ENCODE results near the gene TMEM106C. TPM values are rescaled to one million over a fixed set of nuclear protein-coding genes. Genes with fewer than 3 reads are reported as not detected.

TMEM106C gene
- total and polyA plus RNA-seq, 2 of the 13 experiments (the other 11 are each of a cell fraction or from before 2014, with no cell fraction given) = 132 to 192 TPM

- TF ChIP-seq HMGXB4 (CRISPR knock-in tag; IDR thresholded peaks at IDR 0.05; ENCODE audit: borderline replicate concordance in 1 of 2, low read depth in 1 of 2) (peak; percentile 66 to 79; a peak in 3 of 4 replicates), MAFG (CRISPR knock-in tag; IDR thresholded peaks at IDR 0.05) (no peak), ZNF629 (CRISPR knock-in tag; conservative IDR thresholded peaks at IDR 0.05) (no peak), ZNF282 (IDR thresholded peaks at IDR 0.05; ENCODE audit: partially characterized antibody) (no peak), ETV6 (CRISPR knock-in tag; conservative IDR thresholded peaks at IDR 0.05) (no peak), ZNF772 (CRISPR knock-in tag; IDR thresholded peaks at IDR 0.05) (no peak), USF2 (IDR thresholded peaks at IDR 0.05; ENCODE audit: low read depth, low read length) (no peak), USF2 (CRISPR knock-in tag; IDR thresholded peaks at IDR 0.05; ENCODE audit: borderline replicate concordance) (no peak), YEATS4 (CRISPR knock-in tag; IDR thresholded peaks at IDR 0.05; ENCODE audit: borderline replicate concordance) (0 out of 2 replicates have a peak, but pooled peaks have one; percentile 52), ZBTB26 (CRISPR knock-in tag; IDR thresholded peaks at IDR 0.05; ENCODE audit: borderline replicate concordance) (no peak), SIN3B (IDR thresholded peaks at IDR 0.05; ENCODE audit: low read length) (no peak), HNF4A (CRISPR knock-in tag; IDR thresholded peaks at IDR 0.05) (peak; percentile 60), NPAS2 (CRISPR knock-in tag; IDR thresholded peaks at IDR 0.05; ENCODE audit: borderline replicate concordance) (no peak), EZH2 (conservative IDR thresholded peaks at IDR 0.05; ENCODE audit: low read depth, low read length) (no peak), KLF6 (CRISPR knock-in tag; IDR thresholded peaks at IDR 0.05) (no peak), ZBTB2 (CRISPR knock-in tag; IDR thresholded peaks at IDR 0.05; ENCODE audit: low read depth) (no peak), ATAD3A (CRISPR knock-in tag; IDR thresholded peaks at IDR 0.05) (no peak), ZNF547 (CRISPR knock-in tag; IDR thresholded peaks at IDR 0.05) (no peak), MED13 (CRISPR knock-in tag; IDR thresholded peaks at IDR 0.05) (no peak), ZNF205 (CRISPR knock-in tag; IDR thresholded peaks at IDR 0.05) (no peak), MAFK (conservative IDR thresholded peaks at IDR 0.05 in 1 of 2, IDR thresholded peaks at IDR 0.05 in 1 of 2; ENCODE audit: low read length in 2 of 2) (no peak), ZNF296 (CRISPR knock-in tag; conservative IDR thresholded peaks at IDR 0.05) (no peak), ISX (CRISPR knock-in tag; conservative IDR thresholded peaks at IDR 0.05) (no peak), KAT7 (CRISPR knock-in tag; IDR thresholded peaks at IDR 0.05; ENCODE audit: borderline replicate concordance) (no peak), ATF1 (CRISPR knock-in tag; IDR thresholded peaks at IDR 0.05) (no peak)
Observed at GRCh38 chr12:47949441-47950341, 13.7 kb upstream of the TMEM106C start (continued).

All from HepG2 (cell line).